PC-9 (cell line): ENCODE data around the gene CFAP91. TPM values are rescaled to one million over a fixed set of nuclear protein-coding genes. Genes with fewer than 3 reads are reported as not detected.

Experiments
- BruUV-seq: library from RNA; stranded (reverse); fragments of 400-500 nt; replicated peaks from 2 replicates; lab custom pipeline; 2021; lab: Mats Ljungman, UMichigan
- CTCF ChIA-PET: fragments of 300-600 bp; sonication (Branson Sonifier 250); formaldehyde crosslinking; loops from one replicate; lab custom pipeline; 2022; ENCODE audit warnings: antibody characterized with exemption; lab: Charles Lee
- POLR2A ChIA-PET: fragments of 300-600 bp; sonication (Branson Sonifier 250); formaldehyde crosslinking; loops from one replicate; lab custom pipeline; 2022; ENCODE audit warnings: antibody characterized with exemption; ENCODE audit not compliant: unreplicated experiment; lab: Charles Lee
- DNase-seq, 2 experiments: peaks; one replicate each; pipeline versions ENCODE4 v3.0.0 to v3.0.0-alpha.2; 2015 to 2022; ENCODE audit warnings: mixed read lengths in 1 of 2
- H2AFZ ChIP-seq: fragments of 200-600 bp; sonication (generic); 2 replicates; pipeline ENCODE4 v1.8.1; 2017; ENCODE audit warnings: antibody characterized with exemption
- H3F3A ChIP-seq: fragments of 200-600 bp; sonication (generic); 2 replicates; pipeline ENCODE4 v1.8.1; 2017; ENCODE audit warnings: antibody characterized with exemption, mild to moderate bottlenecking, low read depth; ENCODE audit not compliant: insufficient read depth
- H3K27ac ChIP-seq: fragments of 200-600 bp; sonication (generic); 2 replicates; pipeline ENCODE4 v1.6.1; 2016; ENCODE audit warnings: mixed run types
- H3K27me3 ChIP-seq: fragments of 200-600 bp; sonication (generic); 2 replicates; pipeline ENCODE4 v1.6.1; 2016; ENCODE audit warnings: low read depth, mixed run types; ENCODE audit not compliant: insufficient read depth
- H3K36me3 ChIP-seq: fragments of 200-600 bp; sonication (generic); 2 replicates; pipeline ENCODE4 v1.6.1; 2016; ENCODE audit warnings: low read depth, mixed run types
- H3K4me1 ChIP-seq: fragments of 200-600 bp; sonication (generic); replicated peaks from 2 replicates; pipeline ENCODE4 v1.6.1; 2016; ENCODE audit warnings: mixed run types; ENCODE audit not compliant: insufficient read depth
- H3K4me2 ChIP-seq: fragments of 200-600 bp; sonication (generic); 2 replicates; pipeline ENCODE4 v1.6.1; 2017; ENCODE audit warnings: mixed run types
- H3K4me3 ChIP-seq: fragments of 200-600 bp; sonication (generic); 2 replicates; pipeline ENCODE4 v1.6.1; 2016; ENCODE audit warnings: mixed run types
- H3K79me2 ChIP-seq: fragments of 200-600 bp; sonication (generic); 2 replicates; pipeline ENCODE4 v1.6.1; 2017; ENCODE audit warnings: low read depth, mixed run types
- H3K9me2 ChIP-seq: fragments of 200-600 bp; sonication (generic); 2 replicates; pipeline ENCODE4 v1.8.1; 2017; ENCODE audit warnings: mild to moderate bottlenecking; ENCODE audit not compliant: insufficient read depth
- H3K9me3 ChIP-seq: fragments of 200-600 bp; sonication (generic); 2 replicates; pipeline ENCODE4 v1.8.1; 2016; ENCODE audit warnings: low read depth; ENCODE audit not compliant: insufficient read depth
- H4K20me1 ChIP-seq: fragments of 200-600 bp; sonication (generic); 2 replicates; pipeline ENCODE4 v1.8.1; 2017; ENCODE audit not compliant: insufficient read depth
- CTCF ChIP-seq: fragments of 200-600 bp; sonication (generic); conservative IDR thresholded peaks from 2 replicates; pipeline ENCODE4 v1.6.1; 2017; ENCODE audit warnings: mixed run types, antibody characterized with exemption, mild to moderate bottlenecking, moderate library complexity
- EZH2 ChIP-seq: fragments of 200-600 bp; sonication (generic); IDR thresholded peaks from 2 replicates; pipeline ENCODE4 v1.8.0; 2017; ENCODE audit warnings: antibody characterized with exemption, low read depth
- intact Hi-C: fragments of 100-400 bp; cut with micrococcal nuclease; formaldehyde crosslinking; loops from one replicate; pipeline ENCODE4 v1.10.0; 2022; ENCODE audit not compliant: unreplicated experiment
- total RNA-seq: library from RNA; stranded (reverse); gene quantifications from 2 replicates; pipeline ENCODE4 v1.2.3, GENCODE V29; 2021

CFAP91 gene
- total RNA-seq, 1 experiment from 2014 or later = 1.2 TPM

- H3K4me1 ChIP-seq = no peaks in the 10 kb centered on the region
- no peaks in the 10 kb centered on the region for H3K27me3 ChIP-seq
- H3K9me3 ChIP-seq = no peaks in the 10 kb centered on the region
- no peaks in the 10 kb centered on the region for H3K9me2 ChIP-seq
- TF ChIP-seq EZH2 (no peak), CTCF (no peak)
- no peaks in the 10 kb centered on the region for H3F3A ChIP-seq
- no peaks in the 10 kb centered on the region for H4K20me1 ChIP-seq
- ChIA-PET CTCF (no interaction called here), POLR2A (no interaction called here)
- no peak overlapping the region for H3K4me2 ChIP-seq
- H3K27ac ChIP-seq = no peak overlapping the region
- H3K79me2 ChIP-seq = no peaks in the 10 kb centered on the region
- no peak overlapping the region for H3K4me3 ChIP-seq
- BruUV-seq = no TSS peak
- intact Hi-C loops = no loop called here
- H2AFZ ChIP-seq = no peak overlapping the region
- no peak for DNase-seq
- H3K36me3 ChIP-seq = no peaks in the 10 kb centered on the region
These were observed 28.9 kb downstream of the CFAP91 start for GRCh38 chr3:119731560-119732343.

GRCh38 chr3:119733812-119734211 is 31.0 kb downstream of the CFAP91 start:
- Histone ChIP-seq H3K4me3 (no peak overlapping the region), H3K4me1 (no peaks in the 10 kb centered on the region), H3K27ac (no peak overlapping the region), H3K9me2 (no peaks in the 10 kb centered on the region), H4K20me1 (no peaks in the 10 kb centered on the region), H3K36me3 (no peaks in the 10 kb centered on the region), H3K4me2 (no peak overlapping the region), H3F3A (no peaks in the 10 kb centered on the region), H2AFZ (no peak overlapping the region), H3K9me3 (no peaks in the 10 kb centered on the region), H3K27me3 (no peaks in the 10 kb centered on the region), H3K79me2 (no peaks in the 10 kb centered on the region)
- DNase-seq = no peak
- ChIA-PET POLR2A (no interaction called here), CTCF (no interaction called here)
- intact Hi-C loops = no loop called here
- TF ChIP-seq EZH2 = no peak
- TF ChIP-seq CTCF = no peak
- no TSS peak for BruUV-seq

GRCh38 chr3:119738741-119739140 is 35.9 kb downstream of the CFAP91 start:
- no peaks in the 10 kb centered on the region for H4K20me1 ChIP-seq
- H3K4me2 ChIP-seq = no peak overlapping the region
- no peaks in the 10 kb centered on the region for H3F3A ChIP-seq
- ChIA-PET CTCF (no interaction called here), POLR2A (no interaction called here)
- intact Hi-C loops = no loop called here
- H3K4me1 ChIP-seq = no peaks in the 10 kb centered on the region
- H3K79me2 ChIP-seq = no peaks in the 10 kb centered on the region
- TF ChIP-seq CTCF (no peak), EZH2 (no peak)
- no peaks in the 10 kb centered on the region for H3K36me3 ChIP-seq
- no peak for DNase-seq
- H3K4me3 ChIP-seq = no peak overlapping the region
- no TSS peak for BruUV-seq
- no peaks in the 10 kb centered on the region for H3K9me2 ChIP-seq
- H3K27ac ChIP-seq = no peak overlapping the region
- no peaks in the 10 kb centered on the region for H3K9me3 ChIP-seq
- H3K27me3 ChIP-seq = no peaks in the 10 kb centered on the region; the same call in 1 of the 2 replicates
- no peak overlapping the region for H2AFZ ChIP-seq
